Suppressor macrophage (primary cell): ENCODE data around the gene ALAD.
A peak's percentile ranks its signal among the peaks of the same experiment; 100 is the strongest.
"Not testable (repeated sequence)": the region's sequence is repeated elsewhere in the genome, so short reads cannot be mapped to it uniquely, and the experiment has no call there.

Source experiments
- DNase-seq, 4 experiments: peaks; one replicate each; pipeline ENCODE4 v3.0.0-alpha.2; 2020 to 2022

The ALAD gene

DNA sequence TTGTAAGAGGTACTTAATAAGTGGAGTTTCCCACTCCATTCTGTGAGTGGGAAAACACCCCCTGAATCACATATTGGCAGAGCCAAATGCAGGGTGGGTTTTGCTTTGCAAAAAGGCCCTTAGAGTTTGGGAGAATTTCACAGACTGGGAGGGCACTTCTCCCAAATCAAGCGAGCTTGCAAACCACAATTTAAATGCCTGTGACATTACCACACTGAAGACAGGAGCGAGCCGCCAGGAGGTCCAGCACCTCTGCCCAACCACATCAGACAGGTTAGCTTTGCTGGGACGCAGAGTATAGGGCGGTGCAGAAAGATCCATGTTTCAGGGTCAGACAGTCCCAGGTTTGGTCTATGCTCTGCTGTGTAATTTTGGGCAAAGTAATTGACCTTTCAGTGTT, 2.3 kb downstream of the ALAD start:
- DNase-seq, result no peak

DNA sequence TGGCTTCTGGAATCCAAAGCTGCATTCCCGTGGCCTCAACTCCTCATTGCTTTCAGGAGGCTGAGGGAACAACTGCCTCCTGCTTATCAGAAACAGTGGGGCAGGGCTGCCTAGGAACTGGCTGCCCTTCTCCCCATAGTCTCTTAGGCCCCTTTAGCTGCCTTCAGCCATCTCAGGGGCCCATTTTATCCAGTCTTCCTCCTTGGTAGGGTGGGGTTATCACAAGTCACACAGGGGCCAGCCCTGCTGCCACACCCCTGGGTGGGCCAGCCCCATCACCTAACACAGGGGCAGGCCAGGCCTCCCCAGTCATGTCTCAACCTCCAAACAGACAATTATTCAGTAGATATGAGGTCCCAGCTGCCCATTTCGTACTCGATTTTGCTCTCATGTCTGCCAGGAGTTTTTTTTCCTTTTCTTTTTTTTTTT, 3.9 kb downstream of the ALAD start:
- DNase-seq, result no peak

DNA sequence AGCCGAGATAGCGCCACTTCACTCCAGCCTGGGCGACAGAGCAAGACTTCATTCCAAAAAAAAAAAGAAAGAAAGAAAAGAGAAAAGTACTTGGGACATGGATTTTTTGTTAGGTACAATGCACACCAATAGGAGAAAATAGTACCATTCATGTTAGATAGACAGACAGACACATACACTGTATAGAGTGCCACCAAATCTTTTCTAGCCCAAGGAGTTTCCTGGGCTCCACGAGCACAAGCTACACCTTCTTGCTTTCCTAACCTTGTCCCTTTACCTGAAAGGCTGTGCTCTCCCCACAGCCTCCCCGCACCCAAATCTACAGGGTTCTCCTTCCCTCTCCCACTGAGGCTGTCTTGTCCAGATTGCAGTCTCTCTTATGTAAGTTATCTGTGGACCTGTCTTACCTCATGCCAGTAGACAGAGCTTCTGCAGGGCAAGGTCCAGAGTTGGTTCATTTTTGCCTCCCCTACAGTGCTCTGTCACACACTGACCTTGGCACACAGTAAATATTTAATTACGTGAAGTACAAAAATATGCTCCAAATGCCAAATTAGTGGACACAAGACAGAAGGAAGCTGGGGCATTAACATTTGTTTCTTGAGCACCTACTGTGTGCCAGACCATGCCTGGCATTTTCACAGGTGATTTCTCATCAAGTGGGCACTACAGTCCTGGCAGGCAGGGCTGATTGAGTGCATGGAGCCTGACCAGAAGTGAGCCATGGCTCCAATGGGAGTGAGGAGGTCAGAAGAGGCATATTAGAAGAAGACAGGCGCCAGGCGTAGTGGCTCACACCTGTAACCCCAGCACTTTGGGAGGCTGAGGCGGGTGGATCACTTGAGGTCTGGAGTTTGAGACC, 5.9 kb downstream of the ALAD start:
- DNase-seq, result no peak

DNA sequence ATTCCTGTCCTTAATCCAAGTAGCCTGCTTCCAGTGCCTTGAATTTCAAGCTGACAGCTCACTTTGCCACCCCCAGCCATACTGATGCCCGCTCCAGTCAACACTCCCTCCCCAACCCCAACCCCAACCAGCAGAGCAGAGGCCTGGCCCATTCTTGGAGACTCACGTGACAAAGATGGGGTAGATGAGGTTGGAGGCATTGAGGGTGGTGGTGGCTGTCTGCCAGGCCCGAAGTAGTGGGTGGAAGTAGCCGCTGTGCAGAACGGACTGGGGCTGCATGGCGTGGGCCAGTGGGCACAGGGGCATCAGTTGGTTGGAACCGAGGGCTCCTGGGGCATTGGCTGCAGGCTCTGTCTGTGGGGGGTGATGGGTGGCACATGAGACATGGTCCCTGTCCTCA, 7.8 kb downstream of the ALAD start:
- DNase-seq, result no peak

DNA sequence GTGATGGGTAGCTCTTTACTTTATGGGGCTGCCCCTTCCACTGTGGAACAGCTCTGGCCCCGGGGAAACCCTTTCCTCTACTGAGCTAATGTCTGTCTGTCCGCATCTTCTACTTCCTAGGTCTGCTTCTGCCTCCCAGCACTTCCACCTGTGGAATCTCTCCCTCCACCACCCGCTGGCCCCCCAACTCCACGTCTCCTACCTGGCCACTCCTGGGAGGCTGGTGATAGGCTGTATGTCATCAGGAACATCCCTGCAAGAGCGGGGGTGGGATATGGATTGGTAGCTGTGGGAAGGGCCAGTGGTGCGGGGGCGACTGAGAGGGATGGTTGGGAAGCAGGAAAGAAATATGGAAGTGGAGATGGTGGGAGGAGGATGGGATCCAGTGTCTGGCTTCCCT, 9.2 kb downstream of the ALAD start:
- no peak for DNase-seq

DNA sequence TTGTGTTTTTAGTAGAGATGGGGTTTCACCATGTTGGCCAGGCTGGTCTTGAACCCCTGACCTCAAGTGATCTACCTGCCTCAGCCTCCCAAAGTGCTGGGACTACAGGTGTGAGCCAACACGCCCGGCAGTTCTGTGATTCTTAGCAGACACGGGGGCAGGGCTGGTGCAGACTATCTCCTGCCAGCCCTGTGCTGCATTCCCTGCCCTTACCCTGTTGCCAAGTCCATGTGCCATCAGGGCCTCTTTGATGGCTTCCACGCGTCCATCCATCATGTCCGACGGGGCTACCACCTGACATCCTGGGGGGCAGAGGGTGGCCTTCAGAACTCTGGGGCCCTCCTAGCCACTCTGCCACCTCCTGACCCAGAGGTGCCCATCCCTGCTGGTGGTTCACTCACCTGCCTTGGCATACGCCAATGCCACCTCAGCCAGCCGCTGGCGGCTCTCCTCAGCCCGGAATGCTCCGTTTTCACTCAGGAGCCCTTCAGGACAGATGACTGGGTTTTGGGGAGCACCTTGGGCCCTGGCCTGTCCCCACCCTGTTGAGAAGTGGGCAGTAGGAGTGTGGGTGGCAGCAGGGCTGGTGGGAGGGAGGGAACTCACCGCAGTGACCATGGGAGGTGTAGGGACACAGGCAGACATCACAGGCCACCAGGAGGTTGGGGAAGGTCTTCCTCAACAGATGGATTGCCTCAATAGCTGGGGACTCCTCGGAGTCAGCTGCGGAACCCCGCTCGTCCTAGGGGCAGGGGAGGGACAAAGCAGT, 10.7 kb downstream of the ALAD start:
- DNase-seq, result no peak

DNA sequence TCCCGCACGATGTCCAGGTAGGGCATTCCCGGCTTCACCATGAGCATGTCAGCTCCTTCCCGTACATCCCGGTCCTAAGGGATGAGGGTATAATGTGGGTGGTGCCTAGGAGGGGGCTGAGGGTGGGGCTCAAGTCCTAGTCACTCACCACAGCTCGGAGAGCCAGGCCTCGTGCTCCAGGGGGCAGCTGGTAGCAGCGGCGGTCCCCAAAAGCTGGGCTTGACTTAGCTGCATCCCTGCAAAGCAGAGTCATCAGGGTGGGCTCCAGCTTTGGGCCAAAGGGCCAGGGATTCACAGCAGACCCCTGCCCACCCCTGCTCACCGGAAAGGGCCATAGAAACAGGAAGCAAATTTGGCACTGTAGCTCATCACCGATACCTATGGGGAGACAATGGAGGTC, 11.6 kb downstream of the ALAD start:
- no peak for DNase-seq

DNA sequence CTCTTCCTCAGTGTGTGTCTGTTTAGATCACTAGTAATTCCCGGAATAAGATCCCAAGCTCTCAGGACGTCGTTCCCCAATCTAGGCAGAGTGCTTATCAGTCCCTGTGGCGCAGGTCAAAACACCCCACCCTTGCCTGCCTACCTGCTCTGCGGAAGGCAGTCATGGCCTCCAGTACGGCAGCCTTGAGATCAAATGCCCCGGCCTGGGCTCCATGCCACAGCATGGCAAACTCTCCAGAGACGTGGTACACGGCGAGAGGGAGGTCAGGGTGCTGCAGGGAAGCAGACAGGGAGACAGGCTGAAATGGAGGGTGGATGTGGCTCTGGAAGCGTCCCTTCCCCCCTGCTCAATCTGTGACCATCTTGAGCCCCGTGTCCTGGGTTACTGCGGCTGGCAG, 12.3 kb downstream of the ALAD start:
- no peak for DNase-seq

DNA sequence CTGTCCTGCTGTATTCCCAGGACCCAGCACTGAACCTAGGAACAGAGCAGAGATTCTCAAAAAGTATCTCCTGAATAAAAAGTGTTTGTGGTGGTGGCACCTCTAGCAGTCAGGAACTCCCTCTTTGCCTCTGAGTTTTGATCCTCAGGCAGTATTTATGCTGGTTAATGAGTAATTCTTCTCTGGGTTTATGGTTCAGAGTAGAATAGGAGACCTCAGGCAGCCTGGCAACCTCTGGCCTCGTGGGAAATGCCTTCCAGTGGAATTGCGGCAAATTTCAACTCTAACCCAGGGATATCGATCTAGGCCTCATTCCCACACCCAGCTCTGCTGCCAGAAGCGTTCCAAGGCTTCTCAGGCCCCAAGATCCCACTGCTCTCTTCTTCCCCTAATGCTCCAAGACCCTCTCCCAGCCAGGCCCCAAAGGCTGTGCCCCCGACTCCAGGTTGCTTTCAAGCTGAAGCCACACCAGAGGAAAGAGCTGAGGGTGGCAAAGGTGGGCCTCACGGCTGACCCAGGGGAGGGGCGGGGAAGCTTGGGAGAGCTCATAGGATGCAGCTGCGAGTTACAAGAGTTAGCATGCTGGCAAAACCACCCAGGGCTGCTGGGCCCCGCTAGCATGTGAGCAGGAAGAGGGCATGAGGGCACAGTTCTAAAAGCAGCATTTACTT, 13.4 kb downstream of the ALAD start:
- DNase-seq, result no peak

DNA sequence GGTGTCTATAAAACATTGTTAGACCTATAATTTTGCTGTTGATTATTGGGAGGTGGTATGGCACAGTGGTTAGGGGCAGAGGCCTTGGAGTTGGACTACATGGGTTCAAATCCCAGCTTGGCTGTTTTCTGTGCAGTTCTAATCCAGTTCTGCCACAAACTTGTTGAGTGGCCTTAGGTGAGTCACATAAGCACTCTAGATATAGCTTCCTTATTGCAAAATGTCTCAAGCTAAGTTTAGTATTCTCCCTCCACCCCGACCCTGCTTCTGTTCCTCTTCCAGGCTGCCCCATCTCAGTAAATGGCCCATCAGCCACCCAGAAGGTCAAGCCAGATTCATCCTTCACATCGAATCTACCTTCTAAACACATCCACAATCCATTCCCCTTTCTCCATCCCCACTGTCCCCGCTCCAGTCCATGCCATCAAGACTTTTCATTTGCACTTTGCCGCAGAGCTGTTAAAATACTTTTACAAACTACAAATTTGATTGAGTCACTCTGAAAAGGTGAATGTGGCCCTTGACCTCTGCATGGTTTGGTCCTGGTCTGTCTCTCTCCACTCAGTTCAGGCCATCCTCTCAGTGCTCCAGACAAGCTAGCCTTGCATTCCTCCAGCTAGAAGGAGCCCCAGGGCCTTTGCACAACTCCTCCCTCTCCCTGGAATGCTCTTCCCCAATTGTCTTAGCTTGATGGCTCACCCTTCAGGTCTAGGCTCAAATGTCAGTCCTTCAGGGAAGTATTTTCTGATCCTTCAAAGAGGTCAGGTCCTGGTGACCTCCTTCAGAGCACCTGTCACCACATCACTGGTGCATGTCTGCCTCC, 14.3 kb downstream of the ALAD start:
- peak in 2 of 4 experiments; percentile 40 to 47 for DNase-seq

DNA sequence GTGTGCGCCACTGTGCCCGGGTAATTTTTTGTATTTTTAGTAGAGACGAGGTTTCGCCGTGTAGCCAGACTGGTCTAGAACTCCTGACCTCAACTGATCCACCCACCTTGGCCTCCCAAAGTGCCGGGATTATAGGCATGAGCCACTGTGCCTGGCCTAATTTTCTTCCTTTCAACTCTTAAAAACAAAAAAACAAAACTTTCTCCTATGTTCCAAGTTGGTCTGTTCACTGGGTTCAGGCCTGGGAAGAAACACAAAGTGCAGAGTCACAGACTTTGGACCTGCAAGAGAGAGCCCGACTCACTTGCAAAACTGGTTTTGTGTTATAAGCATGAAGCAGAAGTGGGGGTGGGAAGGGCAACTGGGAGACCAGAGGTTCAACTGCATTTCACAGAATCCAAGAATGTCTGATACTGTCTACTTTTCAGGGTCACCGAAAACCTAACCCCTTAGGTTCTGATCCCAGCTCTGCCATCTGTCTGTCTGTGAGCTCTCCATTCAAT, 19.1 kb downstream of the ALAD start:
- DNase-seq, result peak in 3 of 4 experiments; percentile 11 to 23 (median 16)

DNA sequence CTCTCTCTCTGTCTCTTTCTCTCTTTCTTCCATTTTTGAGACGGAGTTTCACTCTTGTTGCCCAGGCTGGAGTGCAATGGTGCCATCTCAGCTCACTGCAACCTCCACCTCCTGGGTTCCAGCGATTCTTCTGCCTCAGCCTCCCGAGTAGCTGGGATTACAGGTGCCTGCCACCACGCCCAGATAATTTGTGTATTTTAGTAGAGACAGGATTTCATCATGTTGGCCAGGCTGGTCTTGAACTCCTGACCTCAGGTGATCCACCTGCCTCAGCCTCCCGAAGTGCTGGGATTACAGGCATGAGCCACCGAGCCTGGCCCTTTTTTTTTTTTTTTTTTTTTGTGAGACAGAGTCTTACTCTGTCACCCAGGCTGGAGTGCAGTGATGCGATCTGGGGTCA, 19.6 kb downstream of the ALAD start:
- not testable (repeated sequence) for DNase-seq

DNA sequence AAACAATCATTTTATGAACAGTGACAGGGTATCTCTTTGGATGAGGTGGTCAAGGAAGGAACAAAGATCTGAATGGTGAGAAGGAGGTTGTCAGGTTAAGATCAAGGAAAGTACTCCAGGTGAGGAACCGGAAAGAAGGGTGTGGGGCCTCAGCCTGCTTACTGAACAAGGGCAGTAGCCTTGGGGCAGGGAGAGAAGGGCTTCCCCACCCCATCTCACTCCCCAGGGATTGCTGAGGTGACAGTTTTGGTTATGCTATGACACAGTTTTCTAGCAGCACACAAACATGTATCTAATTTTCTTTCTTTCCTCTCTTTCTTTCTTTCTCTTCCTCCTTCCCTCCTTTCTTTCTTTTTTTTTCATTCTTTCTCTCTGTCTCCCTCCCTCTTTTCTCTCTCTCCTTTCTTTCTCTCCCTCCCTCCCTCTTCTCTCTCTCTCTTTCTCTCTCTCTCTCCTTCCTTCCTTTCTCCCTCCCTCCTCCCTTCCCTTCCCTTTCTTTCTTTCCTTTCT, 20.2 kb downstream of the ALAD start:
- no peak for DNase-seq

DNA sequence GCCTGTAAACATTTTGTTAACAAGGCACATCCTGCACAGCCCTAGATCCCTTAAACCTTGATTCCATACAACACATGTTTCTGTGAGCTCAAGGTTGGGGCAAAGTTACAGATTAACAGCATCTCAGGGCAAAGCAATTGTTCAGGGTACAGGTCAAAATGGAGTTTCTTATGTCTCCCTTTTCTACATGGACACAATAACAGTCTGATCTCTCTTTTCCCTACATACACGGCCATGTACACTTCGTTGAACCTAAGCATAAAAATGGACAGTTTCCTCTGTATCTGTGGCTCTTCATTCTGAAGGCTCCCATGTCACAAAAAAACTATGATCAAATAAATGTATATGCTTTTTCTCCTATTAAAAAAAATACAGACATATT, 21.3 kb downstream of the ALAD start:
- not testable (repeated sequence) for DNase-seq

DNA sequence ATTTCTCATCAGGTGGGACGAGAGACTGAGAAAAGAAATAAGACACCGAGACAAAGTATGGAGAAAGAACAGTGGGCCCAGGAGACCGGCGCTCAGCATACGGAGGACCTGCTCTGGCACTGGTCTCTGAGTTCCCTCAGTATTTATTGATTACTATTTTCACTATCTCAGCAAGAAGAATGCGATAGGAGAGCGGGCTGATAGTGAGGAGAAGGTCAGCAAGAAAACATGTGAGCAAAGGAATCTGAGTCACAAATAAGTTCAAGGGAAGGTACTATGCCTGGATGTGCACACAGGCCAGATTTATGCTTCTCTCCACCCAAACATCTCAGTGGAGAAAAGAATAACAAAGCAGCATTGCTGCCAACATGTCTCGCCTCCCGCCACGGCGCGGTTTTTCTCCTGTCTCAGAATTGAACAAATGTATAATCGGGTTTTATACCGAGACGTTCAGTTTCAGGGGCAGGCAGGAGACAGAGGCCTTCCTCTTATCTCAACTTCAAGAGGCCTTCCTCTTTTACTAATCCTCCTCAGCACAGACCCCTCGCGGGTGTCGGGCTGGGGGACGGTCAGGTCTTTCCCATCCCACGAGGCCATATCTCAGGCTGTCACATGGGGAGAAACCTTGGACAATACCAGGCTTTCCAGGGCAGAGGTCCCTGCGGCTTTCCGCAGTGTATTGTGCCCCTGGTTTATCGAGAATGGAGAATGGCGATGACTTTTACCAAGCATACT, 21.8 kb downstream of the ALAD start:
- not testable (repeated sequence) for DNase-seq

DNA sequence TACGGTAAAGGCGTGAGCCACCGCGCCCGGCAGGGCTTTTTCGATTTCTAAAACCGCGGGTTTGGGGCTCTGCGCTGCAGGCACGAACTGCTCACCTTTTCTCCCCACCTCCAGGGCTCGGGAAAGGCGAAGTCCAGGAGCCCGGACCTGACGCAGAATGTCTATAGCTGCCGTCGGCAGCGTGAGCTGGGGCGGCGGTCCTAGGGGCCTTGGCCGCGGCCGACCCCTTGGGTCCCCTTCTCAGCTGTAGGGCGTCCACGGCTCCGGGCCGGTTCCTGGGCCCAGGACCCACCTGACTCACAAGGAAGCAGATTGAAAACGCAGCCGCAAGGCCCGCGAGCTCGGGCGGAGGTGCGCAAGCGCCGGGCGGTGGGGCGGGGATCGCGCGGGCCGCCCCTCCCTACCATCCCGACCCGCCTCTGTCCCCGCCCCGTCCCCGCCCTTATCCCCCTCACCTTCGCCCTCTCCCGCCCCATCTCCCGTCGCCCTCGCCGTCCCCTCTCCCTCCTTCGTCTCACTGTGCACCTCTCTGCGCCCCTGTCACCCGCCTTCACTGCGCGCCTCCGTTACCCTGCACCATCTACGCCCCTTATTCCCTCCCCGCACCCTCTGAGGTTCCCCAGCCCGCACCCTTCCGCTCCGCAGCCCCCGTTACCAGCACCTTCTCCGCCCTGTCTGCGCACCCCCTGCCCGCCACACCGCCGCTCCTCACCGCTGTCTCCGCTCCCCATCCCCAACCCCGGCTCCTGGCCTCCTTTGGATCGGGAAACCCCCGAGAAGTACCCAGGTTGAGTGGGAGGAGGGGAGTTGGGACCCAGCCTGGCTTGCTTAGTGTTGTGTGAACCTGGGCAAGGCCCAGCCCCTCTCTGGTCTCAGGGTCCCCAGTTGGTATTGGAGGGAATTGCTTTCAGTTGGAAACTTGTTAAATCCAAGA, 24.2 kb downstream of the ALAD start, which contains the start of gene HDHD3:
Gene HDHD3, minus strand, starts transcription at position 353 of the 934 bp plus-strand sequence. CDS start 2,632 bp downstream, outside the sequence.
- DNase-seq, result peak; percentile 76 to 91 (median 80)

DNA sequence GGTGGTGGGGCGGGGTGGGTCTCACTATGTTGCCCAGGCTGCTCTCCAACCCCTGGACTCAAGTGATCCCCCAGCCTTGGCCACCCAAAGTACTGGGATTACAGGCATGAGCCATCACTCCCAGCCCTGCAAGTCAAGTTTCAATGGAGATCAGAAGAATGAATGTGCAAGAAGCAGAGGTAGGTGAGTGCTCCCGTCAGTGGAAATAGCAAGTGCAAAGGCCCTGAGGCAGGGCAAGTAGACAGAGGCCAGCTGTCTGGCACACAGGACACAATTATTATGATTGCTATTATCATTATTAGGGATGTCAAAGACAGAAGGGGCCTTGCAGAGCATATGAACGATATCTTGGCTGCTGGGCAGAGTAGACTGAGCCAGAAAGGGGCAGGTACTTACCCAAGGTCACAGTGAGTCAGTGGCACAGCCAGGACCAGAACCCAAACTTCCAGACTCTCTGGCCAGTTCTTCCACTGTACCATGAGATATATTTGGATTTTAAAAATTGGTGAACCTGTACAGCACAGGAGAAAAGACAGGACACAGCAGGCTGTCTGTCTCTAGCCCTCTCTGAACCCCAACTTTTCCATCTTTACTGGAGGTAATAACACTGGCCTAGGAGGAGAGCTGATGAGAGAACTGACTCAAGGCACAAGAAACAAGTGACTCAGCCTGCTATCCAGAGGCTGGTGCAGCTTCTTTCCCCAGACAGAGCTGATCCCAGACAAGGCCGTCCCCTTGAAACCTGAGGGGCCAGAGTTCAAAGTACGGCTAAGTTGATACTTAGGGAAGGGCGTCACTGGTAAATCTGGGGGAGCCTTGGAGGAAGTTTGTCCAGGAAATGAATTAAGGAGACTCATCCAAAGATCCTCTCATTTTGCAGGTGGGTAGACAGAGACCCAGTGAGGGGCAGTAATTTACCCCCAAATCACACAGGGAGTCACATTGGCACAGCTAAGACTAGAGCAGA, 25.7 kb downstream of the ALAD start:
- DNase-seq, result no peak

DNA sequence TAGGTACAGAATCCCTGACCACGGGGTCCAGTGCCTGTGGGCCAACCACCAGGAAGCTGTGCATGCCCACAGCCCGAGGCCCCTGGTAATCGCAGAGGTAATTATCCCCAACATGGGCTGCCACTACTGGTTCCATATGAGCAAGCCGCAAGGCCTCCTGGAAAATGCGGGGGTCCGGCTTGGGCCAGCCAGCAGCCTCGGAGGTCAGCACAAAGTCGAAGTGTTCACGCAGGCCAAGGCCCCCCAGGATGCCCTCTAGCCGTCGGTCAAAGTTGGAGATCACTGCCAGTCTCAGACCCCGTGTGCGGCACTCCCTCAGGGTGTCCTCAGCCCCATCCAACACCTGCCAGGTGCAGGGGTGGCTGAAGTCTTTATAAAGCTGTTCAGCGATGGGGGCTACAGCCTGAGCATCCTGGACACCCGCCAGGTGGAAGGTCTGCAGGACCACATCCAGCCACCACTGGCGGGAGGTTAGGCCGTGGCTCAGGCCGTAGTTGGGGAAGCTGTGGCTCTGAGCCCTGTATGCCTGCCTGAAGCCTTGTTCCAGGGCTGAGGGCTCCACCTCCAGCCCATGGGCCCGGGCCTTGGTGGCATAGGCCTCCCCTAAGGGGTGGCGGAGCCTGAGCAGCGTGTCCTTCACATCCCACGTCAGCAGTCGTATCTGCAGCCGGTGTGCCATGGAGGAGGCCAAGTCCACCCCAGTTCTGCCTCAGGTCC, 27.2 kb downstream of the ALAD start:
- DNase-seq, result no peak
